HG02588 (cell line): ENCODE measurements around the gene KRTAP10-8.
"Not testable (repeated sequence)": the region's sequence is repeated elsewhere in the genome, so short reads cannot be mapped to it uniquely, and the experiment has no call there.

ENCODE experiments used
- ATAC-seq: cut with Tn5 transposase; IDR thresholded peaks from one replicate; pipeline ENCODE4 v1.9.1; 2021; ENCODE audit warnings: mild to moderate bottlenecking, moderate library complexity; ENCODE audit not compliant: unreplicated experiment

The KRTAP10-8 gene

GRCh38 chr21:44598061-44598460 lies 13.8 kb upstream of the KRTAP10-8 start:
- ATAC-seq, result no peak

- no peak for ATAC-seq
Observed at GRCh38 chr21:44599264-44600029, 12.4 kb upstream of the KRTAP10-8 start.

GRCh38 chr21:44600118-44600978 lies 11.5 kb upstream of the KRTAP10-8 start, which contains the start of gene KRTAP10-7:
KRTAP10-7 (plus strand) TSS chr21:44600597; CDS start chr21:44600622, 25 bp downstream.
- ATAC-seq, result not testable (repeated sequence)

- ATAC-seq, result not testable (repeated sequence)
Observed at GRCh38 chr21:44601091-44601490, 10.8 kb upstream of the KRTAP10-8 start.

GRCh38 chr21:44601596-44602462 lies 10.1 kb upstream of the KRTAP10-8 start:
- ATAC-seq, result no peak

GRCh38 chr21:44602463-44602850 lies 9.4 kb upstream of the KRTAP10-8 start:
- no peak for ATAC-seq

GRCh38 chr21:44603109-44603875 lies 8.6 kb upstream of the KRTAP10-8 start:
- no peak for ATAC-seq

- no peak for ATAC-seq
Observed at GRCh38 chr21:44603911-44604310, 8.0 kb upstream of the KRTAP10-8 start.

- ATAC-seq, result no peak
Observed at GRCh38 chr21:44606495-44606894, 5.4 kb upstream of the KRTAP10-8 start.

GRCh38 chr21:44609193-44609592 lies 2.7 kb upstream of the KRTAP10-8 start:
- no peak for ATAC-seq

GRCh38 chr21:44610157-44610843 lies 1.6 kb upstream of the KRTAP10-8 start:
- not testable (repeated sequence) for ATAC-seq

- ATAC-seq, result no peak
Observed at GRCh38 chr21:44611551-44611950, 328 bp upstream of the KRTAP10-8 start.

- no peak for ATAC-seq
Observed at GRCh38 chr21:44612669-44613229, 870 bp downstream of the KRTAP10-8 start.

- ATAC-seq, result no peak
Observed at GRCh38 chr21:44613386-44614155, 1.7 kb downstream of the KRTAP10-8 start.

- ATAC-seq, result no peak
Observed at GRCh38 chr21:44614161-44614631, 2.3 kb downstream of the KRTAP10-8 start.

- no peak for ATAC-seq
Observed at GRCh38 chr21:44614961-44615391, 3.1 kb downstream of the KRTAP10-8 start.

- no peak for ATAC-seq
Observed at GRCh38 chr21:44615466-44615865, 3.6 kb downstream of the KRTAP10-8 start.

- ATAC-seq, result no peak
Observed at GRCh38 chr21:44615911-44616590, 4.2 kb downstream of the KRTAP10-8 start.
